Measurements from ENCODE around the gene THBS3. TPM values are rescaled to one million over a fixed set of nuclear protein-coding genes. Genes with fewer than 3 reads are reported as not detected.

Gene THBS3
- 5.1 to 10.0 TPM (median 7.6 TPM) in 5 replicates for total RNA-seq (2022; extraction: Qiagen RNA extraction)

GRCh38 chr1:155207806-155208540, at the start of gene THBS3:
Gene THBS3 (minus strand): TSS chr1:155207897. CDS start chr1:155207876, 21 bp downstream.

GRCh38 chr1:155255243-155256007, 47.7 kb upstream of the THBS3 start, which contains the start of gene ENTREP3:
Gene ENTREP3 (minus strand): TSS chr1:155255483. CDS start chr1:155254877, 606 bp downstream.

GRCh38 chr1:155208541-155209311, 1.0 kb upstream of the THBS3 start, which contains the start of gene MTX1:
Gene MTX1 (plus strand): TSS chr1:155208695. CDS start chr1:155208805, 110 bp downstream.

GRCh38 chr1:155173478-155174323, 34.0 kb downstream of the THBS3 start, which contains the start of gene TRIM46:
Gene TRIM46 (plus strand): TSS chr1:155173849. CDS start chr1:155173967, 118 bp downstream.

DNA sequence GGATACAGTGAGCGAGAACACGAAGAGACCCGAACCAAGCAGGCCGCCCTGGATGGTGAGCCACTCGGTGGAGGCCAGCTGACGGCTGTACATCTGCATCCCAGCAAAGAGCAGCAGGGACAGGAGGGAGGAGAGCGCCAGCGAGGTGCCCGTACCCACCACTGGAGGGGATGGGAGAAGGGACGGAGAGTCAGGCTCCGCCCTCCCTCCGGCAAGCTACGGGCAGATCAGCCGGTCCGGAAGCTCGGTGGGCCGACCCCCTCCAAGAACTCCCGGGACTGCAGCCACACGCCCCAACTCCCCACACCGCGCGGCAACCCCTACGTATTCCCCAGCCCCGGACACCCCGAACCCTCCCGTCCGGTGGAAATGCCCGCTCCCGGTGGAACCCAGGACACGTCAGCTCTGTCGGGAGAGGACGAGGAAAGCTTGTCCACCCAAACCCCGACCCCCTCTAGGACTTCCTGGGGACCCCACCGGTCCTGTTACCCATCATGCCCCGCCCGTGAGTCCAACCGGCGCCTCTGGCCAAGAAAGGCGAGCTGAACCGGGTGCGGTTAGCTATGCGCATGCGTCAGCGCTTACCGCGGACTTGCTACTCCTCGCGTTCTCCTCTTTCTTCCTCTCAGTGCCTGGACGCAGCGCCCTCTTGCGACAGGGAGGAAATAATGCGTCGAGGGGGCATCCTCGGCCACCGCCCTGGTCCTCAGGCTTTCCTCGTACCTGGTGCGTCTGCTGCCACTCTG, 34.8 kb downstream of the THBS3 start, which contains the start of gene KRTCAP2:
Gene KRTCAP2, minus strand, starts transcription at position 573 of the 746 bp plus-strand sequence. Its CDS starts 80 bp downstream, at position 493.

Other genes starting within 250 kb of the THBS3 start
- 19.4 to 23.1 TPM (median 22.1 TPM) in 5 replicates for gene PYGO2, start 246.1 kb downstream of the THBS3 start, total RNA-seq (2022; extraction: Qiagen RNA extraction)
- gene SHC1, start 237.2 kb downstream of the THBS3 start, total RNA-seq (2022; extraction: Qiagen RNA extraction) = 209 to 336 TPM (median 304 TPM) in 5 replicates
- 301 to 343 TPM (median 324 TPM) in 5 replicates for gene CKS1B, start 233.2 kb downstream of the THBS3 start, total RNA-seq (2022; extraction: Qiagen RNA extraction)
- 39.1 to 45.0 TPM (median 43.1 TPM) in 5 replicates for gene FLAD1, start 224.6 kb downstream of the THBS3 start, total RNA-seq (2022; extraction: Qiagen RNA extraction)
- gene LENEP, start 214.3 kb downstream of the THBS3 start, total RNA-seq (2022; extraction: Qiagen RNA extraction) = not detected in 5 replicates
- 38.8 to 58.2 TPM (median 53.7 TPM) in 5 replicates for gene ZBTB7B, start 205.1 kb downstream of the THBS3 start, total RNA-seq (2022; extraction: Qiagen RNA extraction)
- 0.30 to 1.1 TPM (median 0.73 TPM) in 5 replicates for gene DCST2, start 174.1 kb downstream of the THBS3 start, total RNA-seq (2022; extraction: Qiagen RNA extraction)
- gene DCST1, start 174.1 kb downstream of the THBS3 start, total RNA-seq (2022; extraction: Qiagen RNA extraction) = 0.05 to 0.06 TPM (median 0.06 TPM) in 3 of 5 replicates, not detected in the others
- gene ADAM15, start 156.6 kb downstream of the THBS3 start, total RNA-seq (2022; extraction: Qiagen RNA extraction) = 68.8 to 122 TPM (median 111 TPM) in 5 replicates
- 14.0 to 17.2 TPM (median 14.8 TPM) in 5 replicates for gene EFNA4, start 144.2 kb downstream of the THBS3 start, total RNA-seq (2022; extraction: Qiagen RNA extraction)
- 12.6 to 15.3 TPM (median 13.8 TPM) in 5 replicates for gene EFNA3, start 129.1 kb downstream of the THBS3 start, total RNA-seq (2022; extraction: Qiagen RNA extraction)
- 16.4 to 24.1 TPM (median 18.9 TPM) in 5 replicates for gene EFNA1, start 80.0 kb downstream of the THBS3 start, total RNA-seq (2022; extraction: Qiagen RNA extraction)
- gene SLC50A1, start 72.0 kb downstream of the THBS3 start, total RNA-seq (2022; extraction: Qiagen RNA extraction) = 30.9 to 37.0 TPM (median 32.7 TPM) in 5 replicates
- 63.4 to 82.2 TPM (median 77.7 TPM) in 5 replicates for gene DPM3, start 67.4 kb downstream of the THBS3 start, total RNA-seq (2022; extraction: Qiagen RNA extraction)
- gene KRTCAP2, start 34.6 kb downstream of the THBS3 start, total RNA-seq (2022; extraction: Qiagen RNA extraction) = 221 to 270 TPM (median 241 TPM) in 5 replicates
- gene TRIM46, start 34.0 kb downstream of the THBS3 start, total RNA-seq (2022; extraction: Qiagen RNA extraction) = 1.8 to 2.9 TPM (median 2.5 TPM) in 5 replicates
- 64.1 to 69.8 TPM (median 65.5 TPM) in 5 replicates for gene MTX1, start 798 bp upstream of the THBS3 start, total RNA-seq (2022; extraction: Qiagen RNA extraction)
- gene ENTREP3, start 47.6 kb upstream of the THBS3 start, total RNA-seq (2022; extraction: Qiagen RNA extraction) = 24.9 to 39.5 TPM (median 37.9 TPM) in 5 replicates
- 92.3 to 126 TPM (median 116 TPM) in 5 replicates for gene SCAMP3, start 54.5 kb upstream of the THBS3 start, total RNA-seq (2022; extraction: Qiagen RNA extraction)
- gene CLK2, start 65.6 kb upstream of the THBS3 start, total RNA-seq (2022; extraction: Qiagen RNA extraction) = 14.9 to 27.8 TPM (median 25.9 TPM) in 5 replicates
- gene HCN3, start 69.6 kb upstream of the THBS3 start, total RNA-seq (2022; extraction: Qiagen RNA extraction) = 3.1 to 5.7 TPM (median 5.4 TPM) in 5 replicates
- not detected in 5 replicates for gene PKLR, start 93.5 kb upstream of the THBS3 start, total RNA-seq (2022; extraction: Qiagen RNA extraction)
- 164 to 188 TPM (median 168 TPM) in 5 replicates for gene FDPS, start 101.0 kb upstream of the THBS3 start, total RNA-seq (2022; extraction: Qiagen RNA extraction)
- gene RUSC1, start 113.0 kb upstream of the THBS3 start, total RNA-seq (2022; extraction: Qiagen RNA extraction) = 35.2 to 46.8 TPM (median 45.3 TPM) in 5 replicates

Measured in A549 treated with dexamethasone at 1 μM for 4 hours (cell line).